Testis (tissue), 3 donors: ENCODE results near the gene CRACDL. TPM values are rescaled to one million over a fixed set of nuclear protein-coding genes. Genes with fewer than 3 reads are reported as not detected.

Source experiments
- DNase-seq: peaks from one replicate; pipeline ENCODE4 v3.0.0-alpha.2; 2019
- H3K27ac ChIP-seq, 2 donors: fragments of 200-600 bp; sonication (generic); one replicate each; pipeline ENCODE4 v1.5.1; 2019
- H3K27me3 ChIP-seq: fragments of 200-600 bp; sonication (generic); one replicate; pipeline ENCODE4 v1.5.1; 2019
- H3K36me3 ChIP-seq: fragments of 200-600 bp; sonication (generic); one replicate; pipeline ENCODE4 v1.5.1; 2017; ENCODE audit warnings: low read depth; ENCODE audit errors: missing control alignments
- H3K4me1 ChIP-seq: fragments of 200-600 bp; sonication (generic); one replicate; pipeline ENCODE4 v1.5.1; 2019
- H3K4me3 ChIP-seq, 2 donors: fragments of 200-600 bp; sonication (generic); one replicate each; pipeline ENCODE4 v1.5.1; 2017 to 2019
- H3K9me3 ChIP-seq: fragments of 200-600 bp; sonication (generic); one replicate; pipeline ENCODE4 v1.5.1; 2017
- POLR2A ChIP-seq: fragments of 450-650 bp; IDR thresholded peaks from one replicate; pipeline ENCODE4 v1.6.1; 2017; ENCODE audit warnings: antibody characterized with exemption, mild to moderate bottlenecking, moderate library complexity
- WGBS, 2 donors: methylation state at CpG; one replicate each; pipeline ENCODE4 v1.1.5; 2018; 5-methylcytosine and 5-hydroxymethylcytosine counted together
- intact Hi-C: fragments of 100-400 bp; cut with DNase I; formaldehyde crosslinking; loops from one replicate; pipeline ENCODE4 v1.15.1; 2023; ENCODE audit warnings: low total_unique reads
- polyA plus RNA-seq: library from polyadenylated mRNA; stranded (reverse); fragments of 350-450 nt; fragmentation: Illumina TruSeq; extraction: RNeasy Lipid Tissue Mini Kit (QIAGEN cat#74804); gene quantifications from one replicate; pipeline ENCODE4 v1.2.3, GENCODE V29; 2014; ENCODE audit warnings: low read depth, low replicate concordance; ENCODE audit not compliant: insufficient read depth
- total RNA-seq, 2 donors: library from RNA; depleted of rRNA; stranded (reverse); fragments of >200 nt; gene quantifications; one replicate each; pipeline ENCODE4 v1.2.3, GENCODE V29; 2016
- TF ChIP-seq, protein P1 (sequence below), 3 experiments: fragments of 450-650 bp in 2 of 3; fragments of 200-600 bp in 1 of 3; sonication (generic) in 1 of 3; IDR thresholded peaks; one replicate each; pipeline ENCODE4 v1.5.1; 2016 to 2019; ENCODE audit warnings: antibody characterized with exemption in 3 of 3, mild to moderate bottlenecking in 2 of 3, moderate library complexity in 1 of 3

The CRACDL gene
- total and polyA plus RNA-seq, 3 donors from 2014 or later: 8.4 to 30.4 (median 29.1) TPM

DNA sequence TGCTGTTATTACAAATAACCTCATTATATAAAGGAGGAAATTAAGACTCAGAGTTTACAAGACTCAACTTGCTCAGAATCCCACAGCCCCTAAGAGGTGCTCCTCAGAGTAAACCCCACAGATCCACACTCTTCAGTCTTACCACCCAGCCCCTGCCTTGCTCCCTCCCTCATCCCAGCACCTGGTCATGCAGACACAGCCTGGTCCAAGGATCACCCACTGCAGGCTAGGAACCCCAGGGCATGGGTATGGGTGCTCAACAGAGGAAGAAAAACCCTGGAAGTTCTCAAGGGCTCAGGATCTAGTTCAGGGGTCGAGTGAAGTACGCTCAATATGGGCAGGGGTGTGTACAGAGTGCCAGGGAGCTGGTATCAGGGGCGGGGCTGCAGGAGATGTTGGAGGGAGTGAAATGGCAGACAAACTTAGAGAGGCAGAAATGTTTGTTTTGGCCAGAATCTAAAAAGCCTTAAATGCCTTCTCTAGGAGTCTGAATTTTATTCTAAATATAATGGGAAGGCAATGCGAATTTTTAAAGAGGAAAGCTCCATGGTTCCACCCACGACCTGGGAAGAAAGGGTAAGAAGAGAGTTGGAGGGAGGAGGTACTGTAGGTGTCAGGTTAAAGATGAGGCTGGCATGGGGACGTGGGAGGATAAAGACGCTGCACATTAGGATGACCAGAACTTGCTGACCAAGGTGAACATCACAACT is 126.0 kb downstream of the CRACDL start:
- H3K27ac ChIP-seq: no peak overlapping the region
- WGBS, 2 donors: 72 to 77% methylated on average over 7 of the region's 7 CpGs
- no peak overlapping the region for H3K4me3 ChIP-seq
- H3K27me3 ChIP-seq: no peaks in the 10 kb centered on the region
- DNase-seq: no peak
- no peaks in the 10 kb centered on the region for H3K9me3 ChIP-seq
- no peaks in the 10 kb centered on the region for H3K4me1 ChIP-seq
- intact Hi-C loops: no loop called here
- no peaks in the 10 kb centered on the region for H3K36me3 ChIP-seq
- no peak for TF ChIP-seq POLR2A
- TF ChIP-seq, protein P1, sequence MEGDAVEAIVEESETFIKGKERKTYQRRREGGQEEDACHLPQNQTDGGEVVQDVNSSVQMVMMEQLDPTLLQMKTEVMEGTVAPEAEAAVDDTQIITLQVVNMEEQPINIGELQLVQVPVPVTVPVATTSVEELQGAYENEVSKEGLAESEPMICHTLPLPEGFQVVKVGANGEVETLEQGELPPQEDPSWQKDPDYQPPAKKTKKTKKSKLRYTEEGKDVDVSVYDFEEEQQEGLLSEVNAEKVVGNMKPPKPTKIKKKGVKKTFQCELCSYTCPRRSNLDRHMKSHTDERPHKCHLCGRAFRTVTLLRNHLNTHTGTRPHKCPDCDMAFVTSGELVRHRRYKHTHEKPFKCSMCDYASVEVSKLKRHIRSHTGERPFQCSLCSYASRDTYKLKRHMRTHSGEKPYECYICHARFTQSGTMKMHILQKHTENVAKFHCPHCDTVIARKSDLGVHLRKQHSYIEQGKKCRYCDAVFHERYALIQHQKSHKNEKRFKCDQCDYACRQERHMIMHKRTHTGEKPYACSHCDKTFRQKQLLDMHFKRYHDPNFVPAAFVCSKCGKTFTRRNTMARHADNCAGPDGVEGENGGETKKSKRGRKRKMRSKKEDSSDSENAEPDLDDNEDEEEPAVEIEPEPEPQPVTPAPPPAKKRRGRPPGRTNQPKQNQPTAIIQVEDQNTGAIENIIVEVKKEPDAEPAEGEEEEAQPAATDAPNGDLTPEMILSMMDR (IDR thresholded peaks at IDR 0.05): no peak

DNA sequence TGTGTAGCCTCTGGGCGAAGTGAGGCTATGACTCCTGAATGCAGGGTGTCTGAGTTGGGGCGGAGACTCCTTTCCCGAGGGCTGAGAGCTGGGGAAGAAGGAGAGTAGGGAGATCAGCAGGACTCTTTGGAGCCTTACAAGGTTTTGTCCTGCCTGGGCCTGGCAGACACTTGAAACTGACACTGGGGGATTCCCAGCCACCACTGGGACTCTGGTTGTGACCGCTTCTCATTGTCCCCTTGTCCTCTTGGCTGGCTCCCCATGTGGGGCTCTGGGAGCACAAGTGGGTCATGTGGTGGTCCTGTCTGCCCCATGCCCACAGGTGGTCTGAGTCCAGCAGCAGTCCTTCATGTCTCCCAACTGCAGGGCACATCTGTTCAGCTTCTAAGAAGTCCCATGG is 126.9 kb downstream of the CRACDL start:
- Histone ChIP-seq H3K27me3 (no peaks in the 10 kb centered on the region), H3K27ac (no peak overlapping the region), H3K4me3 (no peak overlapping the region), H3K4me1 (no peaks in the 10 kb centered on the region), H3K9me3 (no peaks in the 10 kb centered on the region), H3K36me3 (no peaks in the 10 kb centered on the region)
- intact Hi-C loops: no loop called here
- WGBS, 2 donors: 96 to 99% methylated on average over 3 to 4 of the region's 4 CpGs
- TF ChIP-seq POLR2A: no peak
- TF ChIP-seq, protein P1 (IDR thresholded peaks at IDR 0.05): no peak
- DNase-seq: no peak

DNA sequence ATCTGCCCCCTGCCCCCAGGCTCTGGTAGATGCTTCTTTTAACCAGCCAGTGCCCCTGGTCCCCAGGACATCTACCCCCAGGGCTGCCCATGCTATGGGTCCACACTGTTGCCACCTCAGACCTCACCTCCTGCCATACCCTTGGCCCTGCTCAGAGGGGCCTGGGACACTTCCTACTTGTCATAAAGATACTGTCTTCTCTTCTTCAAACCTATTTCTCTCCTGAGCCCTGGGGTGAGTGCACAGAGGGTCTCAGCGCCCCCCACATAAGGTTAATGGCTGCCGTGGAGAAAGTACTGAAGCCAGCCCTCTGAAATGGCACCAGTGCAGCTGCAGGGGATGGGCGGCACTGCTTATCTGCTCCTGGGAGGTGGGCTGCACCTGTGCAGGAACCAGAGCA is 127.5 kb downstream of the CRACDL start:
- 90 to 91% methylated on average over 3 of the region's 3 CpGs for WGBS, 2 donors
- no peaks in the 10 kb centered on the region for H3K27me3 ChIP-seq
- no peak overlapping the region for H3K4me3 ChIP-seq
- TF ChIP-seq, protein P1 (IDR thresholded peaks at IDR 0.05): no peak
- no peak for TF ChIP-seq POLR2A
- no peaks in the 10 kb centered on the region for H3K4me1 ChIP-seq
- DNase-seq: no peak
- no peaks in the 10 kb centered on the region for H3K36me3 ChIP-seq
- no peaks in the 10 kb centered on the region for H3K9me3 ChIP-seq
- H3K27ac ChIP-seq: no peak overlapping the region
- intact Hi-C loops: no loop called here

DNA sequence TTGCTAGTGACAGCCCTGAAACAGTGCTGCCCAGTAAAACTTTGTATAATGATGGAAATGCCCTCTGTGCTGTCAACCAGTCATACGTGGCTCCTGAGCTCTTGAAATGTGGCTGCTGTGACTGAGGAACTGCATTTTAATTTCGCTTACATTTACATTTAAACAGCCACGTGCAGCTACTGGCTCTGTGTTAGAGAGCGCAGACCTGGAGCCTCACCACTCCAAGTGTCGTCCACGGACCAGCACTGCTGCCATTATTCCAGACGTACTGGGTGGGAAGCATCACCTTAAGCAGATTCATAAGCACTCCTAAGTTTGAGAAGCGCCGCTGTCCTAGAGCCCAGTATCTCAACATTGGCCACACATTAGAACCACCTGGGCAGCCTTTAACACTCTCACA is 128.1 kb downstream of the CRACDL start:
- no peaks in the 10 kb centered on the region for H3K36me3 ChIP-seq
- WGBS, 2 donors: 90 to 93% methylated on average over 7 to 9 of the region's 9 CpGs
- intact Hi-C loops: no loop called here

More for the DNA sequence above, 128.1 kb downstream of the CRACDL start:
- no peak for TF ChIP-seq POLR2A
- TF ChIP-seq, protein P1 (IDR thresholded peaks at IDR 0.05): no peak
- DNase-seq: no peak
- Histone ChIP-seq H3K27ac (no peak overlapping the region), H3K4me1 (no peaks in the 10 kb centered on the region), H3K4me3 (no peak overlapping the region), H3K9me3 (no peaks in the 10 kb centered on the region), H3K27me3 (no peaks in the 10 kb centered on the region)
